Endothelial cell (in vitro differentiated cells): ENCODE results near the gene TRAPPC5. TPM values are rescaled to one million over a fixed set of nuclear protein-coding genes. Genes with fewer than 3 reads are reported as not detected.

Experiments used
- DNase-seq: peaks from one replicate; pipeline ENCODE4 v3.0.0; 2021; ENCODE audit warnings: low spot score
- H3K27ac Mint-ChIP-seq: one replicate; pipeline ENCODE4 v1.8.0; 2021; ENCODE audit warnings: mixed read lengths, inconsistent platforms; ENCODE audit not compliant: unreplicated experiment
- H3K27me3 Mint-ChIP-seq: one replicate; pipeline ENCODE4 v1.8.0; 2021; ENCODE audit warnings: mild to moderate bottlenecking, moderate library complexity, mixed read lengths, inconsistent platforms; ENCODE audit not compliant: unreplicated experiment
- H3K36me3 Mint-ChIP-seq: one replicate; pipeline ENCODE4 v1.8.0; 2021; ENCODE audit warnings: mild to moderate bottlenecking, low read depth, mixed read lengths, inconsistent platforms; ENCODE audit not compliant: unreplicated experiment
- H3K4me1 Mint-ChIP-seq: one replicate; pipeline ENCODE4 v1.8.0; 2021; ENCODE audit warnings: mild to moderate bottlenecking, mixed read lengths, inconsistent platforms; ENCODE audit not compliant: unreplicated experiment
- H3K4me3 Mint-ChIP-seq: one replicate; pipeline ENCODE4 v1.8.0; 2021; ENCODE audit warnings: mild to moderate bottlenecking, mixed read lengths, inconsistent platforms; ENCODE audit not compliant: unreplicated experiment
- H3K9me3 Mint-ChIP-seq: one replicate; pipeline ENCODE4 v1.8.0; 2021; ENCODE audit warnings: mixed read lengths, inconsistent platforms; ENCODE audit not compliant: unreplicated experiment
- total RNA-seq: library from RNA; stranded (reverse); fragmentation: NEBNext Ultra II Directional; extraction: Animal tissue kit (Norgen Biotek cat#: 25700); gene quantifications from one replicate; pipeline ENCODE4 v1.2.1, GENCODE V29; 2021; ENCODE audit not compliant: unreplicated experiment
- TF ChIP-seq, protein P1 (sequence below): fragments of 200-600 bp; sonication (generic); IDR thresholded peaks from one replicate; pipeline ENCODE4 v1.5.0; 2021; ENCODE audit warnings: antibody characterized with exemption; ENCODE audit not compliant: unreplicated experiment

Gene TRAPPC5
- total RNA-seq, 1 donor from 2014 or later, result 82.0 TPM

GRCh38 chr19:7699417-7700401 lies 19.1 kb downstream of the TRAPPC5 start:
- no peak for DNase-seq
- H3K4me3 Mint-ChIP-seq, result peak overlapping the region; percentile 53
- peaks cover 13% of the 10 kb centered on the region for H3K27me3 Mint-ChIP-seq
- H3K9me3 Mint-ChIP-seq, result no peaks in the 10 kb centered on the region
- TF ChIP-seq, protein P1, sequence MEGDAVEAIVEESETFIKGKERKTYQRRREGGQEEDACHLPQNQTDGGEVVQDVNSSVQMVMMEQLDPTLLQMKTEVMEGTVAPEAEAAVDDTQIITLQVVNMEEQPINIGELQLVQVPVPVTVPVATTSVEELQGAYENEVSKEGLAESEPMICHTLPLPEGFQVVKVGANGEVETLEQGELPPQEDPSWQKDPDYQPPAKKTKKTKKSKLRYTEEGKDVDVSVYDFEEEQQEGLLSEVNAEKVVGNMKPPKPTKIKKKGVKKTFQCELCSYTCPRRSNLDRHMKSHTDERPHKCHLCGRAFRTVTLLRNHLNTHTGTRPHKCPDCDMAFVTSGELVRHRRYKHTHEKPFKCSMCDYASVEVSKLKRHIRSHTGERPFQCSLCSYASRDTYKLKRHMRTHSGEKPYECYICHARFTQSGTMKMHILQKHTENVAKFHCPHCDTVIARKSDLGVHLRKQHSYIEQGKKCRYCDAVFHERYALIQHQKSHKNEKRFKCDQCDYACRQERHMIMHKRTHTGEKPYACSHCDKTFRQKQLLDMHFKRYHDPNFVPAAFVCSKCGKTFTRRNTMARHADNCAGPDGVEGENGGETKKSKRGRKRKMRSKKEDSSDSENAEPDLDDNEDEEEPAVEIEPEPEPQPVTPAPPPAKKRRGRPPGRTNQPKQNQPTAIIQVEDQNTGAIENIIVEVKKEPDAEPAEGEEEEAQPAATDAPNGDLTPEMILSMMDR, result no peak
- no peaks in the 10 kb centered on the region for H3K4me1 Mint-ChIP-seq
- no peak overlapping the region for H3K27ac Mint-ChIP-seq
- no peaks in the 10 kb centered on the region for H3K36me3 Mint-ChIP-seq

- no peaks in the 10 kb centered on the region for H3K4me1 Mint-ChIP-seq
- no peak for DNase-seq
- H3K4me3 Mint-ChIP-seq, result no peak overlapping the region
- H3K27me3 Mint-ChIP-seq, result peaks cover 18% of the 10 kb centered on the region
- H3K36me3 Mint-ChIP-seq, result no peaks in the 10 kb centered on the region
- H3K27ac Mint-ChIP-seq, result no peak overlapping the region
- no peaks in the 10 kb centered on the region for H3K9me3 Mint-ChIP-seq
- TF ChIP-seq, protein P1, result no peak
Observed at GRCh38 chr19:7701049-7701653, 20.5 kb downstream of the TRAPPC5 start.

- DNase-seq, result no peak
- H3K36me3 Mint-ChIP-seq, result no peaks in the 10 kb centered on the region
- no peaks in the 10 kb centered on the region for H3K4me1 Mint-ChIP-seq
- H3K27ac Mint-ChIP-seq, result no peak within 1 kb of the TSS
- no peaks in the 10 kb centered on the region for H3K9me3 Mint-ChIP-seq
- TF ChIP-seq, protein P1, result no peak
- H3K27me3 Mint-ChIP-seq, result peaks cover 16% of the 10 kb centered on the region
- H3K4me3 Mint-ChIP-seq, result no peak within 1 kb of the TSS
Observed at GRCh38 chr19:7701654-7702457, 21.2 kb downstream of the TRAPPC5 start, which contains the start of gene FCER2. Gene FCER2, minus strand, starts transcription at chr19:7702131. Its CDS starts 2,371 bp downstream, at chr19:7699760.

DNA sequence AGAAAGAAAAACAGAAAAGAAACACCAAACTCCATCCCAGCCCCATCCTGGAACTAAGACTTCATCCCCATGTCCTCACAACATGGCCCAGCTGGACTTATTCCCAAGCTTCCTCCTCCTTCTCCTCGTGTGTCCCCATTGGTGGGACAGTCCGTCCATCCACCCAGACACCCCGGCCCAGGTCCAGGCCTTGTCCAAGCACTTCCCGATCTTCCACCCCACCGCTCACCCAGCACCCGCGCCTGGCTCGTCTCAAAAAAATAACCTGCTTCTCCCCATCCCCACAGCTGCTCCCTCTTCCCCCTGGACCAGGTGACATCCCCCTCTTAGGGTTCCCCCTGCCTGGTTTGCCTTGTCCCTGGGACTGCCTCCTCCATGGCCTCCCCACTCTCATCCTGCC lies 22.7 kb downstream of the TRAPPC5 start:
- no peaks in the 10 kb centered on the region for H3K36me3 Mint-ChIP-seq
- H3K4me3 Mint-ChIP-seq, result no peak overlapping the region
- H3K27ac Mint-ChIP-seq, result no peak overlapping the region
- H3K9me3 Mint-ChIP-seq, result no peaks in the 10 kb centered on the region
- no peaks in the 10 kb centered on the region for H3K4me1 Mint-ChIP-seq
- H3K27me3 Mint-ChIP-seq, result peaks cover 16% of the 10 kb centered on the region
- TF ChIP-seq, protein P1, result no peak
- no peak for DNase-seq
